CD4-positive, alpha-beta T cell treated with Interleukin-2 at 100 ng/mL for 4 hours (primary cell): Measurements from ENCODE around the gene EVA1C.

Source experiments
- DNase-seq: peaks from one replicate; pipeline ENCODE4 v3.0.0-alpha.2; 2020; ENCODE audit warnings: low spot score

The EVA1C gene

DNA sequence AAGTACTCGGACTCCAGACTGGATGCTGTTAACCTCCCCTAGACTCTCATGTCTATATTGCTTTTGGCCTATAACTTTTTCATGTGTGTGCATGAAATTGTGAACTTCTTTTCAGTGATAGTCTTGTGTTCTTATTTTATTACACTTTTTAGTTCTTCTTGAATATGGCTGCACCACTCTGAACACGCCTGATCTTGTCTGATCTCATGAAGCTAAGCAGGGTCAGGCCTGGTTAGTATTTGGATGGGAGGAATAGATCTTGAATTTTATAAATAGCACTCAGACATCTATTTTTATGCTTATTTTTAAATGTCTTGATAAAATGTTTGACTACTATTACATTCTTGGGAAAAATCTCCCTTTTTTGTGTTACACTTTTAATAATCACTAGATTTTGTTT, 150.4 kb downstream of the EVA1C start:
- DNase-seq, result no peak
